ENCODE results near the gene NXPH1.

- TF ChIP-seq, protein P1, sequence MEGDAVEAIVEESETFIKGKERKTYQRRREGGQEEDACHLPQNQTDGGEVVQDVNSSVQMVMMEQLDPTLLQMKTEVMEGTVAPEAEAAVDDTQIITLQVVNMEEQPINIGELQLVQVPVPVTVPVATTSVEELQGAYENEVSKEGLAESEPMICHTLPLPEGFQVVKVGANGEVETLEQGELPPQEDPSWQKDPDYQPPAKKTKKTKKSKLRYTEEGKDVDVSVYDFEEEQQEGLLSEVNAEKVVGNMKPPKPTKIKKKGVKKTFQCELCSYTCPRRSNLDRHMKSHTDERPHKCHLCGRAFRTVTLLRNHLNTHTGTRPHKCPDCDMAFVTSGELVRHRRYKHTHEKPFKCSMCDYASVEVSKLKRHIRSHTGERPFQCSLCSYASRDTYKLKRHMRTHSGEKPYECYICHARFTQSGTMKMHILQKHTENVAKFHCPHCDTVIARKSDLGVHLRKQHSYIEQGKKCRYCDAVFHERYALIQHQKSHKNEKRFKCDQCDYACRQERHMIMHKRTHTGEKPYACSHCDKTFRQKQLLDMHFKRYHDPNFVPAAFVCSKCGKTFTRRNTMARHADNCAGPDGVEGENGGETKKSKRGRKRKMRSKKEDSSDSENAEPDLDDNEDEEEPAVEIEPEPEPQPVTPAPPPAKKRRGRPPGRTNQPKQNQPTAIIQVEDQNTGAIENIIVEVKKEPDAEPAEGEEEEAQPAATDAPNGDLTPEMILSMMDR (conservative IDR thresholded peaks at IDR 0.05; ENCODE audit: low read depth, low read length): no peak
- TF ChIP-seq EZH2 (IDR thresholded peaks at IDR 0.05; ENCODE audit: borderline replicate concordance, low read depth, low read length, poor library complexity, severe bottlenecking): no peak
Measured at GRCh38 chr7:8566016-8566415, 132.6 kb downstream of the NXPH1 start.

Data from A673 (cell line).